Prostate gland (tissue), 2 donors: ENCODE results near the gene LDB3.

ENCODE experiments used
- POLR2A ChIP-seq: fragments of 450-650 bp; IDR thresholded peaks from one replicate; pipeline ENCODE4 v1.6.1; 2016; ENCODE audit warnings: antibody characterized with exemption, mild to moderate bottlenecking
- TF ChIP-seq, protein P1 (sequence below), 4 experiments: fragments of 200-600 bp in 2 of 4; fragments of 450-650 bp in 2 of 4; sonication (generic) in 2 of 4; IDR thresholded peaks; 1 replicate in 3 of 4; 2 replicates in 1 of 4; pipeline ENCODE4 v1.5.1; 2016 to 2019; ENCODE audit warnings: antibody characterized with exemption in 4 of 4, mild to moderate bottlenecking in 2 of 4, moderate library complexity in 2 of 4

DNA sequence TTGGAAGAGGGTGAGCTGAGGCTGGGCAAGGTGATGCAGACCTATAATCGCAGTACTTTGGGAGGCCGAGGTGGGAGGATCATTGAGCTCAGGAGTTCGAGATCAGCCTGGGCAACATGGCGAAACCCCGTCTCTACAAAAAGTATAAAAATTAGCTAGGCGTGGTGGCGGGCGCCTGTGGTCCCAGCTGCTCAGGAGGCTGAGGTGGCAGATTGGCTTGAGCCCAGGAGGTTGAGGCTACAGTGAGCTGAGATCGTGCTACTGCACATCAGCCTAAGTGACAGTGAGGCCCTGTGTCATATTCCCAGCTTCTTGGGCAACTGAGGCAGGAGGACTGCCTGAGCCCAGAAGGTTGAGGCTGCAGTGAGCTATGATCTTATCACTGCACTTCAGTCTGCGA, 101.7 kb downstream of the LDB3 start:
- TF ChIP-seq, protein P1, sequence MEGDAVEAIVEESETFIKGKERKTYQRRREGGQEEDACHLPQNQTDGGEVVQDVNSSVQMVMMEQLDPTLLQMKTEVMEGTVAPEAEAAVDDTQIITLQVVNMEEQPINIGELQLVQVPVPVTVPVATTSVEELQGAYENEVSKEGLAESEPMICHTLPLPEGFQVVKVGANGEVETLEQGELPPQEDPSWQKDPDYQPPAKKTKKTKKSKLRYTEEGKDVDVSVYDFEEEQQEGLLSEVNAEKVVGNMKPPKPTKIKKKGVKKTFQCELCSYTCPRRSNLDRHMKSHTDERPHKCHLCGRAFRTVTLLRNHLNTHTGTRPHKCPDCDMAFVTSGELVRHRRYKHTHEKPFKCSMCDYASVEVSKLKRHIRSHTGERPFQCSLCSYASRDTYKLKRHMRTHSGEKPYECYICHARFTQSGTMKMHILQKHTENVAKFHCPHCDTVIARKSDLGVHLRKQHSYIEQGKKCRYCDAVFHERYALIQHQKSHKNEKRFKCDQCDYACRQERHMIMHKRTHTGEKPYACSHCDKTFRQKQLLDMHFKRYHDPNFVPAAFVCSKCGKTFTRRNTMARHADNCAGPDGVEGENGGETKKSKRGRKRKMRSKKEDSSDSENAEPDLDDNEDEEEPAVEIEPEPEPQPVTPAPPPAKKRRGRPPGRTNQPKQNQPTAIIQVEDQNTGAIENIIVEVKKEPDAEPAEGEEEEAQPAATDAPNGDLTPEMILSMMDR (IDR thresholded peaks at IDR 0.05), result no peak
- no peak for TF ChIP-seq POLR2A
